ENCODE results near the gene TRPC4AP.

The TRPC4AP gene

DNA sequence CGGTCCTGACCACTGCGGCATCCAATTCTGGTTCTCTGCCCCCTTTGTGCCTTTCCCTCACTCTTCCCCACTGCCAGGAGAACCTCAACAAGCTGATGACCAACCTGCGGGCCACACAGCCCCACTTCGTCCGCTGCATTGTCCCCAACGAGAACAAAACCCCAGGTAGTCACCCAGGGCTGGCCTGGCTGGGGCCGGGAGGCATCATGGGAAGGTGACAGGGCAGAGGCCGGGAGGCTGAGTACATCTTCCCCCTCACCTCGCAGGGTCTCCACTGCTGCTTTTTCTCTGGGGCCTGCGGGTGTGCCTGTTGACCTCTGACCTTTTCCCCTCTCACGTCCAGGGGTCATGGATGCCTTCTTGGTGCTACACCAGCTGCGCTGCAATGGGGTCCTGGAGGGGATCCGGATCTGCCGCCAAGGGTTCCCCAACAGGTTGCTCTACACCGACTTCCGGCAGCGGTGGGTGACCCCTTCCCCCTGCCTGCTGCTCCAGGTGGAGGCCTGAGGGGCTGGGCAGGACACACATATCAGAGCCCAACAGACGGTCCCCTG is 101.9 kb downstream of the TRPC4AP start:
- Histone ChIP-seq H4K20me1 (ENCODE audit: insufficient read depth) (no peaks in the 10 kb centered on the region), H3K4me3 (IDR thresholded peaks at IDR 0.05; ENCODE audit: insufficient read depth, low read depth, low read length) (no peak overlapping the region), H3K79me2 (ENCODE audit: insufficient read depth, low read depth) (no peaks in the 10 kb centered on the region), H3K4me1 (ENCODE audit: low read depth, poor library complexity, severe bottlenecking) (no peaks in the 10 kb centered on the region), H2AFZ (ENCODE audit: low read depth) (no peak overlapping the region), H3K36me3 (ENCODE audit: insufficient read depth) (no peaks in the 10 kb centered on the region), H3K4me2 (no peak overlapping the region), H3K27ac (no peak overlapping the region), H3K9ac (no peak overlapping the region), H3K27me3 (ENCODE audit: insufficient read depth, low read depth) (no peaks in the 10 kb centered on the region)
- TF ChIP-seq, protein P1, sequence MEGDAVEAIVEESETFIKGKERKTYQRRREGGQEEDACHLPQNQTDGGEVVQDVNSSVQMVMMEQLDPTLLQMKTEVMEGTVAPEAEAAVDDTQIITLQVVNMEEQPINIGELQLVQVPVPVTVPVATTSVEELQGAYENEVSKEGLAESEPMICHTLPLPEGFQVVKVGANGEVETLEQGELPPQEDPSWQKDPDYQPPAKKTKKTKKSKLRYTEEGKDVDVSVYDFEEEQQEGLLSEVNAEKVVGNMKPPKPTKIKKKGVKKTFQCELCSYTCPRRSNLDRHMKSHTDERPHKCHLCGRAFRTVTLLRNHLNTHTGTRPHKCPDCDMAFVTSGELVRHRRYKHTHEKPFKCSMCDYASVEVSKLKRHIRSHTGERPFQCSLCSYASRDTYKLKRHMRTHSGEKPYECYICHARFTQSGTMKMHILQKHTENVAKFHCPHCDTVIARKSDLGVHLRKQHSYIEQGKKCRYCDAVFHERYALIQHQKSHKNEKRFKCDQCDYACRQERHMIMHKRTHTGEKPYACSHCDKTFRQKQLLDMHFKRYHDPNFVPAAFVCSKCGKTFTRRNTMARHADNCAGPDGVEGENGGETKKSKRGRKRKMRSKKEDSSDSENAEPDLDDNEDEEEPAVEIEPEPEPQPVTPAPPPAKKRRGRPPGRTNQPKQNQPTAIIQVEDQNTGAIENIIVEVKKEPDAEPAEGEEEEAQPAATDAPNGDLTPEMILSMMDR (conservative IDR thresholded peaks at IDR 0.05; ENCODE audit: low read depth, low read length) = no peak

DNA sequence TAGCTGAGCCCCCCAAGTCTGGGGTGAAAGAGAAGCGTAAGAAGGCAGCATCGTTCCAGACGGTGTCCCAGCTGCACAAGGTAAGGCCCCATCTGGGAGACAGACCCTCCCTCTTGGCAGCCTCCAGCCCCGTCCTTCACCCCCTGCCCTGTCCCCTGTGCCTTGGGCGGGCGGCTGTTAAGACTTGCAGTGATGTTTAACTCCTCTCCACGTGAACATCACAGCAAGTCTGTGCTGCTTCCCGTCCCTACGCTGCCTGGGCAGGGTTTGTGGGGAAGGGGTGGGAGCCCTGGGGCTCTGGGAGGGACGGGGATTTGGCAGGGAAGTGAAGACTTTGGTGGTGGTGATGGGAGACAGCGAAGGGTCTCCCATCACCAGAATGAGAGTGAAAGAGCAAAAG is 102.4 kb downstream of the TRPC4AP start:
- Histone ChIP-seq H3K79me2 (ENCODE audit: insufficient read depth, low read depth) (no peaks in the 10 kb centered on the region), H4K20me1 (ENCODE audit: insufficient read depth) (no peaks in the 10 kb centered on the region), H3K4me3 (IDR thresholded peaks at IDR 0.05; ENCODE audit: insufficient read depth, low read depth, low read length) (no peak overlapping the region), H3K36me3 (ENCODE audit: insufficient read depth) (no peaks in the 10 kb centered on the region), H3K9ac (no peak overlapping the region), H3K27me3 (ENCODE audit: insufficient read depth, low read depth) (no peaks in the 10 kb centered on the region), H3K27ac (no peak overlapping the region), H3K4me1 (ENCODE audit: low read depth, poor library complexity, severe bottlenecking) (no peaks in the 10 kb centered on the region), H3K4me2 (no peak overlapping the region), H2AFZ (ENCODE audit: low read depth) (no peak overlapping the region)
- TF ChIP-seq, protein P1 (conservative IDR thresholded peaks at IDR 0.05; ENCODE audit: low read depth, low read length) = no peak

DNA sequence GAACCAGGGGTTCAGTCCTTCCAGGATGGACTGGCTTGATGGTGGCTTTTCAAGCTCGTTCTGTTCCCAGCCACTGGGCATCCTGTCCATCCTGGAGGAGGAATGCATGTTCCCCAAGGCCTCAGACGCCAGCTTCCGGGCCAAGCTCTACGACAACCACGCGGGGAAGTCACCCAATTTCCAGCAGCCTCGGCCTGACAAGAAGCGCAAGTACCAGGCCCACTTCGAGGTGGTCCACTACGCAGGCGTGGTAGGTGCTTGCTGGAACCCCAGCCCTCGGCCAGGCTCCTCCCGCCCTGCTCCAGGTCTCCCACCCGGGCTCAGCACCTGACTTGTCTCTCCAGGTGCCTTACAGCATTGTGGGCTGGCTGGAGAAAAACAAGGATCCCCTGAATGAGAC is 102.9 kb downstream of the TRPC4AP start:
- TF ChIP-seq, protein P1 (conservative IDR thresholded peaks at IDR 0.05; ENCODE audit: low read depth, low read length) = no peak
- Histone ChIP-seq H3K4me1 (ENCODE audit: low read depth, poor library complexity, severe bottlenecking) (no peaks in the 10 kb centered on the region), H3K4me3 (IDR thresholded peaks at IDR 0.05; ENCODE audit: insufficient read depth, low read depth, low read length) (no peak overlapping the region), H3K4me2 (no peak overlapping the region), H3K79me2 (ENCODE audit: insufficient read depth, low read depth) (no peaks in the 10 kb centered on the region), H3K27ac (no peak overlapping the region), H4K20me1 (ENCODE audit: insufficient read depth) (no peaks in the 10 kb centered on the region), H3K27me3 (ENCODE audit: insufficient read depth, low read depth) (no peaks in the 10 kb centered on the region), H2AFZ (ENCODE audit: low read depth) (no peak overlapping the region), H3K9ac (no peak overlapping the region), H3K36me3 (ENCODE audit: insufficient read depth) (no peaks in the 10 kb centered on the region)

DNA sequence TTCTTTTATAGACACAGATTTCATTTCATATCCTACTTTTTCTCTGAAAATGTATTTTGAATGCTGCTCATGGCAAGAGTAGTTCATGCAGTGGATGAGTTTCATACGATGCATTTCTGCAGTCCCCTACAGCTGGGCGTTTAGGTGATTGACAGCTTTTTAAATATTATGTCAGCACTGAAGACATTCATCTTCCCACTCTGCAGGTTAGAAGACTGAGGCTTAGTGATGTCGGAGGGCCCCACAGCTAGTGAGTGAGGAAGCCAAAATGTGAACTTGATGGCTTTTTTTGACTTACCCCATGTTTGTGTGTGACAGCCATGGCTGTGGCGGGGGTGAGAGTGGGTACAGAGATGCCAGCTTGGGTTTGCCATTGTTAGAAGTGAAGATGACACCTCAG is 103.5 kb downstream of the TRPC4AP start:
- Histone ChIP-seq H3K4me2 (no peak overlapping the region), H3K27me3 (ENCODE audit: insufficient read depth, low read depth) (0 out of 2 replicates have a peak, but pooled peaks cover under 1% of the 10 kb centered on the region), H3K9ac (no peak overlapping the region), H3K4me3 (IDR thresholded peaks at IDR 0.05; ENCODE audit: insufficient read depth, low read depth, low read length) (no peak overlapping the region), H3K79me2 (ENCODE audit: insufficient read depth, low read depth) (no peaks in the 10 kb centered on the region), H3K27ac (no peak overlapping the region), H3K4me1 (ENCODE audit: low read depth, poor library complexity, severe bottlenecking) (no peaks in the 10 kb centered on the region), H3K36me3 (ENCODE audit: insufficient read depth) (no peaks in the 10 kb centered on the region), H2AFZ (ENCODE audit: low read depth) (no peak overlapping the region), H4K20me1 (ENCODE audit: insufficient read depth) (no peaks in the 10 kb centered on the region)
- TF ChIP-seq, protein P1 (conservative IDR thresholded peaks at IDR 0.05; ENCODE audit: low read depth, low read length) = no peak

Measured in KMS-11 (cell line).